GM12801 (cell line): ENCODE measurements around the gene KLHL35.

ENCODE experiments used
- TF ChIP-seq, protein P1 (sequence below): IDR thresholded peaks from one replicate; pipeline ENCODE4 v1.5.1; 2011; ENCODE audit warnings: control low read depth; ENCODE audit not compliant: insufficient read length; ENCODE audit errors: extremely low read depth

Gene KLHL35

DNA sequence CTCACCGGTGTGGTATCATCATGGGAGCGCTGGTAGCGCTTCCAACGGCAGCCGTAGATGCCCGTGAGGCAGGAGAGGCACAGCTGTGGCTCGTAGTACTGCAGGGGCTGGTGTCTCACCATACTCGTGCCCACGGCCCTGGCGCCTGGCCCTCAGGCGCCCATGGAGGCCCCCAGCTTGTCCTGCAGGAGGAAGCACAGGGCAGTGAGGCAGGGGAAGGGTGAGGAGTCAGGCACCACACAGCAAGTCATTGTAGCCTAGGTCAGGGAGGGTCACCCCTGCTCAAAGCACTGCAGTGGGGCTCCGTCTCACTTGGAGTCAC is 44.6 kb upstream of the KLHL35 start:
- TF ChIP-seq, protein P1, sequence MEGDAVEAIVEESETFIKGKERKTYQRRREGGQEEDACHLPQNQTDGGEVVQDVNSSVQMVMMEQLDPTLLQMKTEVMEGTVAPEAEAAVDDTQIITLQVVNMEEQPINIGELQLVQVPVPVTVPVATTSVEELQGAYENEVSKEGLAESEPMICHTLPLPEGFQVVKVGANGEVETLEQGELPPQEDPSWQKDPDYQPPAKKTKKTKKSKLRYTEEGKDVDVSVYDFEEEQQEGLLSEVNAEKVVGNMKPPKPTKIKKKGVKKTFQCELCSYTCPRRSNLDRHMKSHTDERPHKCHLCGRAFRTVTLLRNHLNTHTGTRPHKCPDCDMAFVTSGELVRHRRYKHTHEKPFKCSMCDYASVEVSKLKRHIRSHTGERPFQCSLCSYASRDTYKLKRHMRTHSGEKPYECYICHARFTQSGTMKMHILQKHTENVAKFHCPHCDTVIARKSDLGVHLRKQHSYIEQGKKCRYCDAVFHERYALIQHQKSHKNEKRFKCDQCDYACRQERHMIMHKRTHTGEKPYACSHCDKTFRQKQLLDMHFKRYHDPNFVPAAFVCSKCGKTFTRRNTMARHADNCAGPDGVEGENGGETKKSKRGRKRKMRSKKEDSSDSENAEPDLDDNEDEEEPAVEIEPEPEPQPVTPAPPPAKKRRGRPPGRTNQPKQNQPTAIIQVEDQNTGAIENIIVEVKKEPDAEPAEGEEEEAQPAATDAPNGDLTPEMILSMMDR, result no peak

- TF ChIP-seq, protein P1, result no peak
These were observed 44.0 kb upstream of the KLHL35 start for GRCh38 chr11:75476739-75477613.

GRCh38 chr11:75475767-75476650 is 43.0 kb upstream of the KLHL35 start:
- TF ChIP-seq, protein P1, result no peak

GRCh38 chr11:75474878-75475766 is 42.1 kb upstream of the KLHL35 start:
- TF ChIP-seq, protein P1, result no peak

- TF ChIP-seq, protein P1, result no peak
These were observed 41.2 kb upstream of the KLHL35 start for GRCh38 chr11:75474240-75474639.

- TF ChIP-seq, protein P1, result no peak
These were observed 40.7 kb upstream of the KLHL35 start for GRCh38 chr11:75473684-75474083.
